Transverse colon (tissue), 4 donors: ENCODE data around the gene RBM17. TPM values are rescaled to one million over a fixed set of nuclear protein-coding genes. Genes with fewer than 3 reads are reported as not detected.
"Not testable (repeated sequence)": the region's sequence is repeated elsewhere in the genome, so short reads cannot be mapped to it uniquely, and the experiment has no call there.

Experiments used
- DNase-seq: peaks from one replicate; pipeline ENCODE4 v3.0.0-alpha.2; 2019
- H3K27ac ChIP-seq, 4 donors: fragments of 200-600 bp; sonication (generic); 2 replicates each; pipeline ENCODE4 v1.5.1; 2016 to 2018; ENCODE audit warnings: inconsistent platforms in 4 of 4
- H3K27me3 ChIP-seq: fragments of 200-600 bp; sonication (generic); 2 replicates; pipeline ENCODE4 v1.5.1; 2017; ENCODE audit warnings: inconsistent platforms
- H3K36me3 ChIP-seq, 4 donors: fragments of 200-600 bp; sonication (generic); 2 replicates each; pipeline ENCODE4 v1.5.1; 2017 to 2019; ENCODE audit warnings: inconsistent platforms in 4 of 4
- H3K4me1 ChIP-seq, 4 donors: fragments of 200-600 bp; sonication (generic); 2 replicates each; pipeline ENCODE4 v1.5.1; 2017 to 2020; ENCODE audit warnings: inconsistent platforms in 4 of 4
- H3K4me3 ChIP-seq, 4 donors: fragments of 200-600 bp; sonication (generic); 1 replicate in 1 of 4; 2 replicates in 3 of 4; pipeline versions ENCODE4 v1.5.1 to v1.6.1; 2017 to 2019; ENCODE audit warnings: inconsistent platforms in 4 of 4
- H3K9me3 ChIP-seq, 2 donors: fragments of 200-600 bp; sonication (generic); 2 replicates each; pipeline ENCODE4 v1.5.1; 2017 to 2019; ENCODE audit warnings: inconsistent platforms in 2 of 2
- EP300 ChIP-seq: sonication (generic); formaldehyde crosslinking; IDR thresholded peaks from one replicate; pipeline ENCODE4 v1.6.1; 2017; ENCODE audit warnings: antibody characterized with exemption, low read depth
- POLR2A ChIP-seq: fragments of 450-650 bp; IDR thresholded peaks from one replicate; pipeline ENCODE4 v1.6.1; 2016; ENCODE audit warnings: antibody characterized with exemption, mild to moderate bottlenecking, moderate library complexity
- POLR2AphosphoS5 ChIP-seq, 3 donors: sonication (generic); formaldehyde crosslinking; IDR thresholded peaks; one replicate each; pipeline ENCODE4 v1.6.1; 2016; ENCODE audit warnings: antibody characterized with exemption in 3 of 3
- WGBS, 2 donors: methylation state at CpG; one replicate each; pipeline ENCODE4 v1.1.5; 2018; ENCODE audit warnings: low coverage in 1 of 2; 5-methylcytosine and 5-hydroxymethylcytosine counted together
- in situ Hi-C, 4 donors: fragments of 200-750 bp; cut with MboI; loops; one replicate each; pipeline versions ENCODE4 v1.15.0 to v1.15.1; 2017; ENCODE audit warnings: low sequenced_read_pairs in 3 of 4, low pct_ligation_motif_present in 1 of 4, low pct_unique_long_range_greater_than_20kb in 1 of 4
- intact Hi-C: fragments of 100-400 bp; cut with DNase I; formaldehyde crosslinking; loops from one replicate; pipeline ENCODE4 v1.15.1; 2023; ENCODE audit warnings: low total_unique reads
- total RNA-seq, 4 donors: library from RNA; depleted of rRNA; stranded (reverse); fragments of >200 nt; gene quantifications; one replicate each; pipeline ENCODE4 v1.1.0, GENCODE V29; 2016
- TF ChIP-seq, protein P1 (sequence below), 5 experiments: fragments of 200-600 bp in 3 of 5; fragments of 450-650 bp in 2 of 5; sonication (generic) in 3 of 5; IDR thresholded peaks; 1 replicate in 2 of 5; 2 replicates in 3 of 5; pipeline ENCODE4 v1.5.1; 2016 to 2017; ENCODE audit warnings: antibody characterized with exemption in 5 of 5, inconsistent platforms in 3 of 5, mild to moderate bottlenecking in 2 of 5, moderate library complexity in 1 of 5

Gene RBM17, protein sequence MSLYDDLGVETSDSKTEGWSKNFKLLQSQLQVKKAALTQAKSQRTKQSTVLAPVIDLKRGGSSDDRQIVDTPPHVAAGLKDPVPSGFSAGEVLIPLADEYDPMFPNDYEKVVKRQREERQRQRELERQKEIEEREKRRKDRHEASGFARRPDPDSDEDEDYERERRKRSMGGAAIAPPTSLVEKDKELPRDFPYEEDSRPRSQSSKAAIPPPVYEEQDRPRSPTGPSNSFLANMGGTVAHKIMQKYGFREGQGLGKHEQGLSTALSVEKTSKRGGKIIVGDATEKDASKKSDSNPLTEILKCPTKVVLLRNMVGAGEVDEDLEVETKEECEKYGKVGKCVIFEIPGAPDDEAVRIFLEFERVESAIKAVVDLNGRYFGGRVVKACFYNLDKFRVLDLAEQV
- total RNA-seq: 10 to 100 TPM; 45.0 to 80.7 (median 64.7) TPM

GRCh38 chr10:6088721-6089333 lies at the start of gene RBM17:
Gene RBM17, plus strand, starts transcription at chr10:6089034. Its CDS starts 8,032 bp downstream, at chr10:6097066.
- Histone ChIP-seq H3K4me1 (peaks cover 0 to 51% (median 25%) of the 10 kb centered on the region in 4 donors), H3K4me3 (peak within 1 kb of the TSS; percentile 80 to 100 (median 96)), H3K9me3 (no peaks in the 10 kb centered on the region), H3K27ac (peak within 1 kb of the TSS; percentile 82 to 94 (median 94)), H3K36me3 (no peaks in the 10 kb centered on the region), H3K27me3 (no peaks in the 10 kb centered on the region)
- in situ Hi-C loops (loop anchor here in 2 of 4 donors (10.0 kb wide), 1 partner anchor 74 kb away; no protein-coding TSS in a partner anchor), intact Hi-C loops (loop anchor here (5.0 kb wide), 1 partner anchor 113 kb away; the partner anchor contains the start of gene PFKFB3)
- TF ChIP-seq, protein P1, sequence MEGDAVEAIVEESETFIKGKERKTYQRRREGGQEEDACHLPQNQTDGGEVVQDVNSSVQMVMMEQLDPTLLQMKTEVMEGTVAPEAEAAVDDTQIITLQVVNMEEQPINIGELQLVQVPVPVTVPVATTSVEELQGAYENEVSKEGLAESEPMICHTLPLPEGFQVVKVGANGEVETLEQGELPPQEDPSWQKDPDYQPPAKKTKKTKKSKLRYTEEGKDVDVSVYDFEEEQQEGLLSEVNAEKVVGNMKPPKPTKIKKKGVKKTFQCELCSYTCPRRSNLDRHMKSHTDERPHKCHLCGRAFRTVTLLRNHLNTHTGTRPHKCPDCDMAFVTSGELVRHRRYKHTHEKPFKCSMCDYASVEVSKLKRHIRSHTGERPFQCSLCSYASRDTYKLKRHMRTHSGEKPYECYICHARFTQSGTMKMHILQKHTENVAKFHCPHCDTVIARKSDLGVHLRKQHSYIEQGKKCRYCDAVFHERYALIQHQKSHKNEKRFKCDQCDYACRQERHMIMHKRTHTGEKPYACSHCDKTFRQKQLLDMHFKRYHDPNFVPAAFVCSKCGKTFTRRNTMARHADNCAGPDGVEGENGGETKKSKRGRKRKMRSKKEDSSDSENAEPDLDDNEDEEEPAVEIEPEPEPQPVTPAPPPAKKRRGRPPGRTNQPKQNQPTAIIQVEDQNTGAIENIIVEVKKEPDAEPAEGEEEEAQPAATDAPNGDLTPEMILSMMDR (IDR thresholded peaks at IDR 0.05): peak; percentile 99 to 100 (median 100)
- TF ChIP-seq EP300 (no peak), POLR2A (no peak), POLR2AphosphoS5 (IDR thresholded peaks at IDR 0.05) (peak; percentile 42 to 53 (median 44))
- WGBS, 2 donors: 0% methylated on average over 62 of the region's 77 CpGs; no CpG with 5 or more reads in 1 of the 2 donors
- peak; percentile 96 for DNase-seq

GRCh38 chr10:6039711-6040110 lies 49.1 kb upstream of the RBM17 start:
- DNase-seq: no peak
- no peaks in the 10 kb centered on the region for H3K27me3 ChIP-seq
- H3K9me3 ChIP-seq: no peaks in the 10 kb centered on the region
- H3K4me1 ChIP-seq: no peaks in the 10 kb centered on the region
- TF ChIP-seq, protein P1 (IDR thresholded peaks at IDR 0.05): no peak
- no peak for TF ChIP-seq POLR2AphosphoS5 (IDR thresholded peaks at IDR 0.05)
- no peak for TF ChIP-seq EP300
- no peak for TF ChIP-seq POLR2A
- H3K36me3 ChIP-seq: no peaks in the 10 kb centered on the region
- intact Hi-C loops (loop anchor here (5.0 kb wide), 2 partner anchors 553 to 1522 kb away; no protein-coding TSS in a partner anchor), in situ Hi-C loops (no loop called here)
- no peak overlapping the region for H3K4me3 ChIP-seq
- WGBS, 2 donors: 91 to 93% methylated on average over 3 to 4 of the region's 4 CpGs
- H3K27ac ChIP-seq: no peak overlapping the region

- H3K4me1 ChIP-seq: no peaks in the 10 kb centered on the region
- in situ Hi-C loops: no loop called here
- H3K9me3 ChIP-seq: no peaks in the 10 kb centered on the region
- H3K27me3 ChIP-seq: no peaks in the 10 kb centered on the region
- 85 to 92% methylated on average over 5 of the region's 5 CpGs for WGBS, 2 donors
- TF ChIP-seq EP300 (no peak), POLR2A (no peak), POLR2AphosphoS5 (IDR thresholded peaks at IDR 0.05) (no peak)
- TF ChIP-seq, protein P1 (IDR thresholded peaks at IDR 0.05): no peak
- H3K27ac ChIP-seq: no peak overlapping the region
- H3K36me3 ChIP-seq: no peaks in the 10 kb centered on the region
- H3K4me3 ChIP-seq: no peak overlapping the region
- intact Hi-C loops: loop anchor here (5.0 kb wide), 1 partner anchor 552 kb away; no protein-coding TSS in a partner anchor
- no peak for DNase-seq
Observed at GRCh38 chr10:6040205-6040604, 48.6 kb upstream of the RBM17 start.

GRCh38 chr10:6043377-6043776 lies 45.5 kb upstream of the RBM17 start:
- in situ Hi-C loops, H3K4me1 ChIP-seq, H3K27me3 ChIP-seq, H3K4me3 ChIP-seq, H3K27ac ChIP-seq, H3K9me3 ChIP-seq, H3K36me3 ChIP-seq, DNase-seq: not testable (repeated sequence)
- 82 to 83% methylated on average over 5 to 6 of the region's 6 CpGs for WGBS, 2 donors
- intact Hi-C loops: loop anchor here (5.0 kb wide), 1 partner anchor 549 kb away; no protein-coding TSS in a partner anchor
